Neuronal stem cell (in vitro differentiated cells): ENCODE results near the gene HPSE2.

ENCODE experiments used
- DNase-seq: peaks from one replicate; pipeline ENCODE4 v3.0.0-alpha.2; 2013; ENCODE audit warnings: low spot score
- H2AFZ ChIP-seq: one replicate; pipeline ENCODE4 v1.6.1; 2013; ENCODE audit warnings: mild to moderate bottlenecking, low read length, inconsistent platforms
- H2AK5ac ChIP-seq: 2 replicates; pipeline ENCODE4 v1.6.1; 2013; ENCODE audit warnings: low read depth, mild to moderate bottlenecking, inconsistent platforms, low read length, moderate library complexity, mixed read lengths
- H2BK120ac ChIP-seq: 2 replicates; pipeline ENCODE4 v1.6.1; 2013; ENCODE audit warnings: low read depth, mild to moderate bottlenecking, inconsistent platforms, low read length, moderate library complexity, mixed read lengths
- H2BK12ac ChIP-seq: one replicate; pipeline ENCODE4 v1.6.1; 2013; ENCODE audit warnings: low read length, inconsistent platforms
- H2BK15ac ChIP-seq: 2 replicates; pipeline ENCODE4 v1.6.1; 2013; ENCODE audit warnings: mild to moderate bottlenecking, low read length, inconsistent platforms, mixed read lengths
- H2BK5ac ChIP-seq: one replicate; pipeline ENCODE4 v1.6.1; 2013; ENCODE audit warnings: inconsistent platforms, mild to moderate bottlenecking, low read length, moderate library complexity
- H3K14ac ChIP-seq: one replicate; pipeline ENCODE4 v1.6.1; 2013; ENCODE audit warnings: low read length, inconsistent platforms
- H3K18ac ChIP-seq: 2 replicates; pipeline ENCODE4 v1.6.1; 2013; ENCODE audit warnings: low read length, inconsistent platforms
- H3K23ac ChIP-seq: 2 replicates; pipeline ENCODE4 v1.6.1; 2013; ENCODE audit warnings: low read depth, mild to moderate bottlenecking, mixed read lengths, low read length, inconsistent platforms; ENCODE audit not compliant: poor library complexity
- H3K27ac ChIP-seq: replicated peaks from 3 replicates; pipeline ENCODE4 v1.5.1; 2013; ENCODE audit warnings: low read length, inconsistent platforms
- H3K27me3 ChIP-seq, 3 experiments: 2 replicates each; pipeline ENCODE4 v1.6.1; 2013; ENCODE audit warnings: low read length in 3 of 3, mild to moderate bottlenecking in 2 of 3, inconsistent platforms in 1 of 3, low read depth in 1 of 3, mixed read lengths in 1 of 3, moderate library complexity in 1 of 3; ENCODE audit not compliant: control insufficient read depth in 3 of 3, insufficient read depth in 3 of 3
- H3K36me3 ChIP-seq, 2 donors: replicated peaks in 1 of 2; 2 replicates each; pipeline ENCODE4 v1.6.1; 2013; ENCODE audit warnings: low read length in 2 of 2; ENCODE audit not compliant: control insufficient read depth in 2 of 2, insufficient read depth in 2 of 2
- H3K4ac ChIP-seq: 2 replicates; pipeline ENCODE4 v1.6.1; 2013; ENCODE audit warnings: inconsistent platforms, mild to moderate bottlenecking, low read length, moderate library complexity
- H3K4me1 ChIP-seq, 2 donors: 1 replicate in 1 of 2; 2 replicates in 1 of 2; pipeline ENCODE4 v1.6.1; 2013; ENCODE audit warnings: low read length in 2 of 2, low read depth in 1 of 2; ENCODE audit not compliant: control insufficient read depth in 2 of 2, insufficient read depth in 1 of 2
- H3K4me2 ChIP-seq: one replicate; pipeline ENCODE4 v1.6.1; 2013; ENCODE audit warnings: mild to moderate bottlenecking, low read length, inconsistent platforms; ENCODE audit not compliant: insufficient read depth, poor library complexity, severe bottlenecking
- H3K4me3 ChIP-seq, 2 donors: 2 replicates each; pipeline ENCODE4 v1.5.1; 2013; ENCODE audit warnings: low read length in 2 of 2, mild to moderate bottlenecking in 2 of 2, inconsistent platforms in 1 of 2, moderate library complexity in 1 of 2
- H3K79me1 ChIP-seq: one replicate; pipeline ENCODE4 v1.6.1; 2013; ENCODE audit warnings: low read depth, mild to moderate bottlenecking, inconsistent platforms, low read length, moderate library complexity
- H3K9ac ChIP-seq: one replicate; pipeline ENCODE4 v1.6.1; 2013; ENCODE audit warnings: mild to moderate bottlenecking, low read depth, low read length, inconsistent platforms; ENCODE audit not compliant: poor library complexity
- H3K9me3 ChIP-seq, 2 donors: replicated peaks in 1 of 2; 2 replicates each; pipeline versions ENCODE3 to v1.6.1; 2013; ENCODE audit warnings: low read length in 2 of 2, mild to moderate bottlenecking in 2 of 2, inconsistent platforms in 1 of 2, low read depth in 1 of 2, mixed read lengths in 1 of 2, moderate library complexity in 1 of 2; ENCODE audit not compliant: control insufficient read depth in 2 of 2, insufficient read depth in 1 of 2
- H4K8ac ChIP-seq: one replicate; pipeline ENCODE4 v1.6.1; 2013; ENCODE audit warnings: low read depth, mild to moderate bottlenecking, inconsistent platforms, low read length, moderate library complexity
- H4K91ac ChIP-seq: one replicate; pipeline ENCODE4 v1.6.1; 2013; ENCODE audit warnings: low read length, low read depth, mild to moderate bottlenecking, inconsistent platforms; ENCODE audit not compliant: poor library complexity
- WGBS, 2 donors: extraction: QIAGEN DNeasy Blood & Tissue Kit; methylation state at CpG; one replicate each; pipeline ENCODE4 v1.1.7; 2013; ENCODE audit warnings: missing lambda C conversion rate in 2 of 2, mixed read lengths in 1 of 2; ENCODE audit not compliant: insufficient read length in 2 of 2, insufficient replicate concordance in 1 of 2; ENCODE audit errors: extremely low coverage in 2 of 2; 5-methylcytosine and 5-hydroxymethylcytosine counted together

HPSE2 gene

GRCh38 chr10:98642281-98642680 lies 593.4 kb downstream of the HPSE2 start:
- Histone ChIP-seq H2AFZ (no peak overlapping the region), H4K8ac (no peak overlapping the region), H2BK120ac (no peak overlapping the region), H3K27me3 (no peaks in the 10 kb centered on the region), H3K4me3 (no peak overlapping the region), H3K14ac (no peak overlapping the region), H2BK15ac (no peak overlapping the region), H3K4ac (no peak overlapping the region), H2BK5ac (no peak overlapping the region), H3K36me3 (peaks cover 0 to 1% of the 10 kb centered on the region in 2 donors), H2AK5ac (no peak overlapping the region), H3K4me2 (no peak overlapping the region), H3K9me3 (no peaks in the 10 kb centered on the region), H3K23ac (no peak overlapping the region), H3K9ac (no peak overlapping the region), H2BK12ac (no peak overlapping the region), H3K4me1 (peaks cover 0 to 6% of the 10 kb centered on the region in 2 donors), H3K18ac (no peak overlapping the region), H4K91ac (no peak overlapping the region), H3K27ac (no peak overlapping the region), H3K79me1 (no peaks in the 10 kb centered on the region)
- no CpG with 5 or more reads among the region's 2 CpGs for WGBS, 2 donors
- DNase-seq = no peak

GRCh38 chr10:98638920-98639319 lies 596.7 kb downstream of the HPSE2 start:
- Histone ChIP-seq H3K27me3 (no peaks in the 10 kb centered on the region), H3K79me1 (no peaks in the 10 kb centered on the region), H2AK5ac (no peak overlapping the region), H3K4me1 (no peaks in the 10 kb centered on the region), H3K4me2 (no peak overlapping the region), H2AFZ (no peak overlapping the region), H2BK5ac (no peak overlapping the region), H3K14ac (no peak overlapping the region), H4K8ac (no peak overlapping the region), H3K27ac (no peak overlapping the region), H3K9me3 (no peaks in the 10 kb centered on the region), H3K23ac (no peak overlapping the region), H3K4me3 (no peak overlapping the region), H3K36me3 (peaks cover 0 to 1% of the 10 kb centered on the region in 2 donors), H4K91ac (peak overlapping the region; percentile 5), H2BK120ac (no peak overlapping the region), H3K18ac (no peak overlapping the region), H3K9ac (no peak overlapping the region), H2BK12ac (no peak overlapping the region), H3K4ac (no peak overlapping the region), H2BK15ac (no peak overlapping the region)
- no peak for DNase-seq
- no CpG with 5 or more reads among the region's 5 CpGs for WGBS, 2 donors

GRCh38 chr10:98636921-98637329 lies 598.7 kb downstream of the HPSE2 start:
- Histone ChIP-seq H2BK15ac (no peak overlapping the region), H3K9ac (no peak overlapping the region), H2BK120ac (no peak overlapping the region), H3K27me3 (no peaks in the 10 kb centered on the region), H3K79me1 (no peaks in the 10 kb centered on the region), H4K91ac (no peak overlapping the region), H3K9me3 (no peaks in the 10 kb centered on the region), H3K14ac (no peak overlapping the region), H4K8ac (no peak overlapping the region), H3K36me3 (peaks cover 0 to 1% of the 10 kb centered on the region in 2 donors), H3K27ac (no peak overlapping the region), H3K4me2 (no peak overlapping the region), H3K4me3 (no peak overlapping the region), H3K18ac (no peak overlapping the region), H2AFZ (no peak overlapping the region), H3K4me1 (no peaks in the 10 kb centered on the region), H2BK5ac (no peak overlapping the region), H3K23ac (no peak overlapping the region), H2BK12ac (no peak overlapping the region), H3K4ac (no peak overlapping the region), H2AK5ac (no peak overlapping the region)
- no peak for DNase-seq

DNA sequence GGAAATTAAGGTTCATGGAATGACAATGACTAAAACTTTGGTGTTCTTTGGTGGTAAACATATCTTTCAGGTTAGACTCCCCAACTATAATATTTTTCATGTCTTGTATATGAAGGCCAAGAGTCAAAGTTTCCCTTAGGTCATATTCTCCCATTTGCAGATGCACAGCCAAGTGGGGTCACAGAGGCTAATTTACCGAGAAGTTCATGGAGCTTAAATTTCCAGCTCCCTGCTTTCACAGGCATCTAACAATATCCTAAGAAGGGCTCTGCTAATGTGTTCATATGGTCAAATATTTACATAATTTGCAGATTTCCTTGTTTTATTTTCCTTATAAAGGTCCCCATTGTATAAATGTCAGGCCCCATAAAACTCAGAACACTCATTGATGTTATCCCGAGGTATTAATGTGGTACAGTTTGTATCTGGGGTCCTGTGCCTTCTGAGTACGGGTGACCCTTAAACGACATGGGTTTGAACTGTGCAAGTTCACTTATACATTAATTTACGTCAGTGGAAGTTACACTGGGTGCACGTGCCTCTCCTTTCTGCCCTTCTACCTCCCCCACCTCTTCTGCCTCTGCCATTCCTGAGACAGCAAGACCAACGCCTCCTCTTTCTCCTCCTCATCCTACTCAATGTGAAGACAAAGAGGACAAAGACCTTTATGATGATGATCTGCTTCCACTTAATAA lies 603.0 kb downstream of the HPSE2 start:
- H3K9ac ChIP-seq = no peak overlapping the region
- H2AFZ ChIP-seq = no peak overlapping the region
- no peak overlapping the region for H2AK5ac ChIP-seq
- no peak overlapping the region for H3K14ac ChIP-seq
- H2BK15ac ChIP-seq = no peak overlapping the region
- H2BK120ac ChIP-seq = no peak overlapping the region
- no peak overlapping the region for H3K27ac ChIP-seq
- no peaks in the 10 kb centered on the region for H3K9me3 ChIP-seq
- no peak overlapping the region for H2BK5ac ChIP-seq
- no peak for DNase-seq
- WGBS, 2 donors = no CpG with 5 or more reads among the region's 7 CpGs
- H3K23ac ChIP-seq = no peak overlapping the region
- H3K4me1 ChIP-seq = no peaks in the 10 kb centered on the region
- H3K4me3 ChIP-seq = no peak overlapping the region
- no peak overlapping the region for H3K4ac ChIP-seq
- H3K36me3 ChIP-seq = no peaks in the 10 kb centered on the region
- H3K79me1 ChIP-seq = no peaks in the 10 kb centered on the region
- no peak overlapping the region for H3K18ac ChIP-seq
- H4K8ac ChIP-seq = no peak overlapping the region
- H3K27me3 ChIP-seq = no peaks in the 10 kb centered on the region
- no peak overlapping the region for H2BK12ac ChIP-seq
- no peak overlapping the region for H4K91ac ChIP-seq
- H3K4me2 ChIP-seq = no peak overlapping the region
